Measurements from ENCODE around the gene ZNF112. TPM values are rescaled to one million over a fixed set of nuclear protein-coding genes. Genes with fewer than 3 reads are reported as not detected.
A peak's percentile ranks its signal among the peaks of the same experiment; 100 is the strongest.
"Not testable (repeated sequence)": the region's sequence is repeated elsewhere in the genome, so short reads cannot be mapped to it uniquely, and the experiment has no call there.

ZNF112 gene
- total RNA-seq (2021) (3.5 and 7.8 TPM in 2 replicates), Bru-seq, nascent RNA (percentile 55 among the genes with signal in this experiment), BruChase-seq, experiment 1, labeled RNA remaining after a 2-hour chase (percentile 82 among the genes with signal in this experiment), BruChase-seq, experiment 2, labeled RNA remaining after a 6-hour chase (percentile 48 among the genes with signal in this experiment)
- long read RNA-seq, partial matches to known transcripts: 0 of 3 reads
- long read RNA-seq, other reads (novel, unspliced or antisense): 2 of 3 reads

DNA sequence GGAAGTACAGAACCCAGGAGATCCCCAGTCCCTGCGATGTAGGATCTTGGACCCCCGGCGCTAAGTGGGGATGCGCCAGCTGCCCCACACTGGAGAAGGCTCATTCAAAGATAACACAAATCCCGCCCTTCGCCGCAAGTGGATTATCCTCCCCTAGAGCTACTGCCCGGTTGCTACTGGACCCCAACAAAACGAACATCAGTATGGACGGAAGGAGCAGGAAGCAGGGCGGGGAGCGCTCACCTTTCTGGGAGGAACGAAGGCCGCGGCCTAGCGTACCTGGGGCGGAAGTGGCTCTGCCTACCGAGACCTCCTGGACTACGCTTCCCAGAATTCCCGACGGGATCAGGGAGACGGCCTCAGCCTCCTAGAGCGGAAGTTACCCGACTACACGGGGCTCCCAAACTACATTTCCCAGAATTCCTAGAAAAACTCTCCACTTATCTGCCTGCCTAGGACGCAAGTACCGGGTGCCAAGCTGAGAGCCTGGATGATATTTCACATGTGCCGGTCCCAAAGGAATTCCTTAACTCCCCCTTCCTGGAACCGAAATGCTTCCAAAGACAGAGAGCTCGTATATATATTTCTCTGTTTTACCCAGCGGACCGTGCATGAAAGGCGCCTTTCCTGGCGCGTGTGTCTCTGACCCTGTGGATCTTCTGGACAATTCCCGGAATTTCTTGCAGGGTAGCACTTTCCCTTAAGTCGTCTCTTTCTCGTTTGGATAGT is at the start of gene ZNF112:
ZNF112 (minus strand) TSS at position 298 of the 729 bp plus-strand sequence. CDS start 16,141 bp downstream, outside the sequence.
- Histone ChIP-seq H3K27me3 (ENCODE audit: insufficient read depth, low read depth) (no peaks in the 10 kb centered on the region), H3K79me2 (ENCODE audit: low read depth) (peaks cover 8% of the 10 kb centered on the region; the same call in 1 of the 2 replicates), H3K4me2 (peak within 1 kb of the TSS; percentile 79), H2AFZ (peak within 1 kb of the TSS; percentile 100), H3K4me1 (replicated peaks; ENCODE audit: insufficient read depth) (peaks cover 7% of the 10 kb centered on the region; the same call in 1 of the 2 replicates), H3K36me3 (ENCODE audit: low read depth) (no peaks in the 10 kb centered on the region; the same call in 1 of the 2 replicates), H4K20me1 (ENCODE audit: insufficient read depth) (no peaks in the 10 kb centered on the region), H3K4me3 (peak within 1 kb of the TSS; percentile 86), H3F3A (ENCODE audit: insufficient read depth, low read depth) (no peaks in the 10 kb centered on the region), H3K27ac (no peak within 1 kb of the TSS), H3K9me2 (ENCODE audit: insufficient read depth) (no peaks in the 10 kb centered on the region), H3K9me3 (ENCODE audit: insufficient read depth, low read depth) (no peaks in the 10 kb centered on the region; the same call in 1 of the 2 replicates)
- no TSS peak for BruUV-seq (replicated peaks)
- intact Hi-C loops (cut with micrococcal nuclease; ENCODE audit: unreplicated experiment): loop anchor here (2.0 to 10.0 kb wide), 2 partner anchors 48 to 52 kb away; partner anchors contain the start of genes ZNF235 and ZNF285
- peak; percentile 87 to 94 for DNase-seq
- TF ChIP-seq, protein P1, sequence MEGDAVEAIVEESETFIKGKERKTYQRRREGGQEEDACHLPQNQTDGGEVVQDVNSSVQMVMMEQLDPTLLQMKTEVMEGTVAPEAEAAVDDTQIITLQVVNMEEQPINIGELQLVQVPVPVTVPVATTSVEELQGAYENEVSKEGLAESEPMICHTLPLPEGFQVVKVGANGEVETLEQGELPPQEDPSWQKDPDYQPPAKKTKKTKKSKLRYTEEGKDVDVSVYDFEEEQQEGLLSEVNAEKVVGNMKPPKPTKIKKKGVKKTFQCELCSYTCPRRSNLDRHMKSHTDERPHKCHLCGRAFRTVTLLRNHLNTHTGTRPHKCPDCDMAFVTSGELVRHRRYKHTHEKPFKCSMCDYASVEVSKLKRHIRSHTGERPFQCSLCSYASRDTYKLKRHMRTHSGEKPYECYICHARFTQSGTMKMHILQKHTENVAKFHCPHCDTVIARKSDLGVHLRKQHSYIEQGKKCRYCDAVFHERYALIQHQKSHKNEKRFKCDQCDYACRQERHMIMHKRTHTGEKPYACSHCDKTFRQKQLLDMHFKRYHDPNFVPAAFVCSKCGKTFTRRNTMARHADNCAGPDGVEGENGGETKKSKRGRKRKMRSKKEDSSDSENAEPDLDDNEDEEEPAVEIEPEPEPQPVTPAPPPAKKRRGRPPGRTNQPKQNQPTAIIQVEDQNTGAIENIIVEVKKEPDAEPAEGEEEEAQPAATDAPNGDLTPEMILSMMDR (conservative IDR thresholded peaks at IDR 0.05): no peak
- no peak for TF ChIP-seq EZH2 (IDR thresholded peaks at IDR 0.05; ENCODE audit: low read depth)
- CTCF ChIA-PET: no interaction called here
- POLR2A ChIA-PET (ENCODE audit: unreplicated experiment): interaction anchor here (0.6 kb wide), 1 partner anchor 307 kb away, joined by 3 read pairs; no protein-coding TSS in a partner anchor

DNA sequence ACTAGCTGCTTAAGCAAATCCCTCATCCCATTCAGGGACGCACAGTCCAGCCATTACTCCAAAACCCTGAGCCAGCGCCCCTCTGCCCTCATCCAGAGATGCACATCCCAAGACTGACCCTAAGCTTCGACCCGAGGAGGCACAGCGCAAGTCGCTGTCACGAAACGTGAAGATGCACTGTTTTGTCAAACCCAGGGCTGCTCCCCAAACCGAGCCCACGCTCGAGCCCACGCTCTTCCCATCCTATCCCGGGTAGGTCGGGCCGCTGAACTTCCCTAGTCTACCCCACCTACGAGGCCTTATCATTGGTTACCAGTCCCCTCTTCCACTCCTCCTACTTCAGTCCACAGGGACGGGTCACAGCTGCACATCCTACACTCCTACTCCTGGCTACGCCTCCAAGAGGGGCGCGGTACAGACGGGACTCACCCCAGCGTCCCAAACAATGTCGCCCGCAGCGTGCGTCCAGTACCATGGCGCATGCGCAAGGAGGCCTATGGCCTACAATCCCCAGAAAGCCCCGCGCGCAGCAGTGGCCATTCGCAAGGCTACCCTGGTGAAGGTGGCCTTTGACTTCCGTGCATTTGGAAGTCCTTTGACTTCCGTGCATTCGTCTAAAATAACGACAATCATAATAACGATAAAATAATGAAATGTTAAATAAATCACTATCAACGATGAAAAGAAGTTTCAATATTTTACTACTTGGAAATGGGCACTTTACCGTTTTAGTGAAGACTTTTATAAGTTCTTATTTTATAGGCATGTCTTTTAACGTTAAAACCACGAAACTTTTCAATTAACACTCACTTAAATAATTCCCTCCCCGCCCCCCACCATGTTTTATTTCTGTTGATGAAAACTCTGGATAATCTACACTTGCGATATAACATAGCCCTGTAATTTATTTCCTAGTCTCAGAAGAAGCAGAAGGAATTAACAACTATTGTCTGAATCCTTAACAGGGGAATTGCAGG is 44.9 kb upstream of the ZNF112 start, which contains the start of gene ZNF285:
ZNF285 (minus strand) TSS at position 470 of the 977 bp plus-strand sequence. CDS start 4,395 bp downstream, outside the sequence.
- Histone ChIP-seq H3K4me3 (peak within 1 kb of the TSS; percentile 78), H3K79me2 (ENCODE audit: low read depth) (no peaks in the 10 kb centered on the region), H4K20me1 (ENCODE audit: insufficient read depth) (no peaks in the 10 kb centered on the region), H3K36me3 (ENCODE audit: low read depth) (no peaks in the 10 kb centered on the region), H3K9me2 (ENCODE audit: insufficient read depth) (no peaks in the 10 kb centered on the region), H3K27ac (no peak within 1 kb of the TSS), H3K27me3 (ENCODE audit: insufficient read depth, low read depth) (peaks cover 7% of the 10 kb centered on the region; the same call in 1 of the 2 replicates), H3K9me3 (ENCODE audit: insufficient read depth, low read depth) (peaks cover 19% of the 10 kb centered on the region), H3K4me2 (peak within 1 kb of the TSS; percentile 84), H3F3A (ENCODE audit: insufficient read depth, low read depth) (no peaks in the 10 kb centered on the region), H3K4me1 (replicated peaks; ENCODE audit: insufficient read depth) (peaks cover 4% of the 10 kb centered on the region; the same call in 1 of the 2 replicates), H2AFZ (peak within 1 kb of the TSS; percentile 94)
- ChIA-PET POLR2A (ENCODE audit: unreplicated experiment) (no interaction called here), CTCF (no interaction called here)
- peak; percentile 88 to 95 for DNase-seq
- TSS peak; percentile 76 for BruUV-seq (replicated peaks)
- TF ChIP-seq, protein P1 (conservative IDR thresholded peaks at IDR 0.05): no peak
- TF ChIP-seq EZH2 (IDR thresholded peaks at IDR 0.05; ENCODE audit: low read depth): no peak
- intact Hi-C loops (cut with micrococcal nuclease; ENCODE audit: unreplicated experiment): loop anchor here (5.0 to 10.0 kb wide), 2 partner anchors 47 to 194 kb away; partner anchors contain the start of gene ZNF112

DNA sequence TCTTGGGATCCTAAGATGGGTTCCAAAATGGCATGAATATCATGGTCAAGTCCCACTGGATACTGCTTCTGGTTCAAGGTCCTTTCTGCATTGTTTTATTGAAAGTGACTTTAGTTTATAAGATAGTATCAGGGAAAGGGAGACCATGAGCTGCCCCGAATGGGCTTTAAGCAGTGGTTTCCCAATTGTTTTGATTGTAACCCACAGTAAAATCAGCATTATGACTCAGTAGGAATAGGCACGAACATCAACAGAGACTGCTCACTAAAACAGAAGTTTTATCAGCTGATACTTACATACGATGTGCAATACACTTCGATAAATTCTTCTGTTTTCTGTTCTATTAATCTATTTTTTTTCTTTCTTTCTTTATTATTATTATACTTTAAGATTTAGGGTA is 32.8 kb upstream of the ZNF112 start:
- BruUV-seq (replicated peaks); H4K20me1 ChIP-seq (ENCODE audit: insufficient read depth); H3K79me2 ChIP-seq (ENCODE audit: low read depth); POLR2A ChIA-PET (ENCODE audit: unreplicated experiment); H3K9me2 ChIP-seq (ENCODE audit: insufficient read depth); DNase-seq; H3K4me1 ChIP-seq (replicated peaks; ENCODE audit: insufficient read depth); H3K27me3 ChIP-seq (ENCODE audit: insufficient read depth, low read depth); H3F3A ChIP-seq (ENCODE audit: insufficient read depth, low read depth); H3K4me3 ChIP-seq; H3K36me3 ChIP-seq (ENCODE audit: low read depth); H3K4me2 ChIP-seq; H2AFZ ChIP-seq; CTCF ChIA-PET; intact Hi-C loops (cut with micrococcal nuclease; ENCODE audit: unreplicated experiment); H3K9me3 ChIP-seq (ENCODE audit: insufficient read depth, low read depth); H3K27ac ChIP-seq: not testable (repeated sequence)

Measured in PC-9 (cell line).